GM13976 (cell line): Measurements from ENCODE around the gene WBP1L.

Experiments used
- DNase-seq: peaks from one replicate; pipeline ENCODE4 v3.0.0; 2012; ENCODE audit warnings: low spot score
- in situ Hi-C: fragments of 300-500 bp; cut with MboI; formaldehyde crosslinking; loops from one replicate; pipeline ENCODE4 v1.12.0; 2022; ENCODE audit warnings: low sequenced_read_pairs, mixed read lengths, inconsistent platforms; ENCODE audit not compliant: unreplicated experiment
- TF ChIP-seq, protein P1 (sequence below): IDR thresholded peaks from 2 replicates; pipeline ENCODE4 v1.5.1; 2012; ENCODE audit warnings: borderline replicate concordance, mild to moderate bottlenecking; ENCODE audit not compliant: insufficient read depth; ENCODE audit errors: extremely low read depth, missing control alignments, control extremely low read depth

The WBP1L gene

DNA sequence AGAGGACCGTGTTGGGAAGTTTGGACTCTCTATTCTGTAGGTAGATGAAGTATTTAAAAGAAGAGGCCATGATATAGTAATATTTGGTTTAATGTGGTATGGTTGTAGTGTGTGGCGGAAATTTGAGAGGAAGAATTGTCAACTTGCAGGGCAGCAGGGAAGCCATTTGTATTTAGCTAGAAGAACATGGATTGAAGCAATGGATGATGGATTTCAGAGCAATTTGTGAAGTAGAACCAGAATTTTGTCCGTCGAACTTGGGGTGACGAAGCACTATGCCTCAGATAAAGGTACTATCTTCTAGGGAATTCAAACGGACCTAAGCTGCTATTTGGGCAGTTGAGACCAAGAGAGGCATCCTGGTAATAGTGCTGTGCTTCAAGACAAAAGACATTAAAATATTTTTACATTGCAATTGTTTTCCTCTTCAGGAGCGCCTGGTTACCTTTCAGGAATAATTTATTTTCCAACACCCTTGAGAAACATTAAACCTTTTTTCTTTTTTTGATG, 615 bp upstream of the WBP1L start:
- TF ChIP-seq, protein P1, sequence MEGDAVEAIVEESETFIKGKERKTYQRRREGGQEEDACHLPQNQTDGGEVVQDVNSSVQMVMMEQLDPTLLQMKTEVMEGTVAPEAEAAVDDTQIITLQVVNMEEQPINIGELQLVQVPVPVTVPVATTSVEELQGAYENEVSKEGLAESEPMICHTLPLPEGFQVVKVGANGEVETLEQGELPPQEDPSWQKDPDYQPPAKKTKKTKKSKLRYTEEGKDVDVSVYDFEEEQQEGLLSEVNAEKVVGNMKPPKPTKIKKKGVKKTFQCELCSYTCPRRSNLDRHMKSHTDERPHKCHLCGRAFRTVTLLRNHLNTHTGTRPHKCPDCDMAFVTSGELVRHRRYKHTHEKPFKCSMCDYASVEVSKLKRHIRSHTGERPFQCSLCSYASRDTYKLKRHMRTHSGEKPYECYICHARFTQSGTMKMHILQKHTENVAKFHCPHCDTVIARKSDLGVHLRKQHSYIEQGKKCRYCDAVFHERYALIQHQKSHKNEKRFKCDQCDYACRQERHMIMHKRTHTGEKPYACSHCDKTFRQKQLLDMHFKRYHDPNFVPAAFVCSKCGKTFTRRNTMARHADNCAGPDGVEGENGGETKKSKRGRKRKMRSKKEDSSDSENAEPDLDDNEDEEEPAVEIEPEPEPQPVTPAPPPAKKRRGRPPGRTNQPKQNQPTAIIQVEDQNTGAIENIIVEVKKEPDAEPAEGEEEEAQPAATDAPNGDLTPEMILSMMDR, result no peak
- in situ Hi-C loops, result no loop called here
- DNase-seq, result no peak

DNA sequence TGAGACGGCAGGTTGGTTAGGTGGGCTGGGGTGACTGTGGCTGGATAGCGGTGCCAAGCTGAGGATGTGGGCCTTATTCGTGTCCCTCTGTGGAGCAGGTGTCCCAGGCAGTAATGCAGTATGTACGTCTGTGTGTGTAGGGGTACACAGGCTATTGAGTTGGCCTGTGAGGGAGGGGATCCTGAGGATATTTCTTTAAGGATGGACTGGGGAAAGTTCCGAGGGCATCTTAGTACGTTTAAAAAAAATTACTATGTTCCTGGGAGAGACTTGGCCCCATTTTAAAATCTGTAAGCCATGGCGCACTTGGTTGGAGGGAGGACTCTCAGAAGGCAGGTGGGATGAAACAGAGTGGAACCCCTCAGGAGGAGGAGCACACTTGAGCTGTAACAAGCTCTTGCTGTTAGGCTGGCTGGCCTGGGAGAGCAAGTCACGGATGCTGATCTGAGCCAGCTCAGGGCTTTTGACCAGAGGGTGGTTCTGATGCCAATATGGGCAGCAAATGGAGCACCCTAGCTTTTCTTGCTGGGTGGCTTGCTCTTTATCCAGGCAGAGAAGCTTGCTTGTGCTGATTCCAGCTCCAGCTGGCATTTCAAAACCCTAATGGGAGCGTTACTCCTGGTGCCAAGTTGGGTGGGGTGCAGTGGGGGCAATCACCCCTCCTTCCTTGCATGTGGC, 765 bp downstream of the WBP1L start:
- TF ChIP-seq, protein P1, result no peak
- DNase-seq, result no peak
- in situ Hi-C loops, result no loop called here

DNA sequence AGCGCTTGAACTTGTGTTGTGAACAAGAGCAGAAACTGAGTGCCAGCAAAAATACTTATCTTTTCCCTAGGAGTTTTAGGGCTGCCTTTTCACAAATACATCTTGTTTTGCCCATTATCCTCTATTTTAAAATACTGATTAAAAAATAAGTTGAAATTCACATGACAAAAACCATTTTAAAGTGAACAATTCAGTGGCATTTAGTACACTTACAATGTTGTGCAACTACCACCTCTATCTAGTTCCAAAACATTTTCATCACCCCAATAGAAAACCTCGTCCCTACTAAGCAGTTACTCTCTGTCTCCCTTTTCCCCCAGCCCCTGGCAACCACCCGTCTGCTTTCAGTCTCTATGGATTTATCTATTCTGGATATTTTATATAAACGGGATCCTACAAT, 1.4 kb downstream of the WBP1L start:
- in situ Hi-C loops, result no loop called here
- DNase-seq, result no peak
- TF ChIP-seq, protein P1, result no peak

- no peak for DNase-seq
These were observed 8.7 kb downstream of the WBP1L start for GRCh38 chr10:102752266-102752930.

DNA sequence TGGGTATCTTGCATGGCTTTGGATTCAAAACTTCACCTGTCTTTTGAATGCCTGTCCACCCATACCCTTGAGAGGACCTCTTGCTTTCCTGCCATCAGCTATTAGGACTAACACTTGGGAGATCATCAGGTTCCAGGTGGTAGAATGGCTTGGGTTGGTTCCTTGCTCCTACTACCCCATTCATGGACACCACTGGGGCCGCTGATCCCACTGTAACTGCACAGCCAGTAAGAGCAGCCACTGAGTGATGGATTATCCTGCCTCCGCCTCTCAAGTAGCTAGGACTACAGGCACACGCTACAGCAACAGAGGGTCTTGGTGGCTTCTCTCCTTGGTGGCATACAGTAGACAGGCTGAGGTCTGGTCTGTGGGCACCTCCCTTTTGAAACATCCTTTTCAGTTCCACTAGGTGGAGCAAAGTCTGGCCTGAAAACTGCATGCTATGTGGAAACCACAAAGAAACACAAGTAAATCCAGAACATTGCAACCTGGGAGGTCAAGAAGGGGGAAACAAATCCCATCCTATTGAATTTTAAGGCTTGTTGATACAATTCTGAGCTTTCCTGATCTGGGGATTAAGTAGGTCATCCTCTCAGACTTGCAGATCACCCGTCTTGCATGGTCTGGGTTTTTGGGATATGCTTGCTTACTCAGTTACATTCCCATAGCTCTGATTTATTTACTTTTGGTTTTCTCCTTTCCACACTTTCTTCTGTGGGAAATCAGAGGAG, 9.4 kb downstream of the WBP1L start:
- TF ChIP-seq, protein P1, result peak; percentile 48
- in situ Hi-C loops, result no loop called here
- peak; percentile 50 for DNase-seq

More at GRCh38 chr10:102752266-102752930, 8.7 kb downstream of the WBP1L start:
- TF ChIP-seq, protein P1, result no peak
- in situ Hi-C loops, result no loop called here

- TF ChIP-seq, protein P1, result no peak
- in situ Hi-C loops, result no loop called here
- DNase-seq, result no peak
These were observed 10.0 kb downstream of the WBP1L start for GRCh38 chr10:102753718-102754117.
